ENCODE measurements around the gene ZNF117.

GRCh38 chr7:64997164-64997908 lies 6.5 kb upstream of the ZNF117 start:
- TF ChIP-seq BHLHE40 (IDR thresholded peaks at IDR 0.05; ENCODE audit: borderline replicate concordance), result no peak
- TF ChIP-seq FOXA1 (IDR thresholded peaks at IDR 0.05), result no peak
- no peak for TF ChIP-seq ELF4 (IDR thresholded peaks at IDR 0.05)
- TF ChIP-seq FOXM1 (IDR thresholded peaks at IDR 0.05; ENCODE audit: borderline replicate concordance), result no peak
